IMR-90 (cell line): Measurements from ENCODE around the gene DDA1. TPM values are rescaled to one million over a fixed set of nuclear protein-coding genes. Genes with fewer than 3 reads are reported as not detected.
A peak's percentile ranks its signal among the peaks of the same experiment; 100 is the strongest.

Source experiments
- ATAC-seq: fragments of 200-7000 bp; cut with Tn5 transposase; 2 replicates; pipeline ENCODE4 v1.9.1; 2020; ENCODE audit warnings: low read depth, mild to moderate bottlenecking, moderate library complexity
- BruUV-seq: library from RNA; stranded (reverse); fragments of 400-500 nt; replicated peaks from 2 replicates; lab custom pipeline; 2021; lab: Mats Ljungman, UMichigan
- CTCF ChIA-PET: fragments of 300-600 bp; formaldehyde crosslinking; extraction: SDS; loops from one replicate; lab custom pipeline; 2021; ENCODE audit warnings: antibody characterized with exemption; lab: Yijun Ruan, JAX
- POLR2A ChIA-PET: fragments of 300-600 bp; sonication (Branson Sonifier 250); formaldehyde crosslinking; loops from one replicate; lab custom pipeline; 2022; ENCODE audit warnings: antibody characterized with exemption; ENCODE audit not compliant: unreplicated experiment; lab: Charles Lee
- DNase-seq: peaks from one replicate; pipeline ENCODE4 v3.0.0; 2013
- H2AFZ ChIP-seq: replicated peaks from 2 replicates; pipeline ENCODE3; 2013; ENCODE audit warnings: low read length, mild to moderate bottlenecking; ENCODE audit not compliant: poor library complexity
- H2AK5ac ChIP-seq: 2 replicates; pipeline ENCODE4 v1.6.1; 2013; ENCODE audit warnings: low read depth, low read length, inconsistent platforms
- H2AK9ac ChIP-seq: replicated peaks from 2 replicates; pipeline ENCODE3; 2013; ENCODE audit warnings: mild to moderate bottlenecking, low read depth, low read length, moderate library complexity; ENCODE audit not compliant: poor library complexity
- H2BK120ac ChIP-seq: 2 replicates; pipeline ENCODE4 v1.6.1; 2013; ENCODE audit warnings: low read depth, low read length, inconsistent platforms
- H2BK15ac ChIP-seq: 3 replicates; pipeline ENCODE4 v1.6.1; 2013; ENCODE audit warnings: low read depth, low read length, inconsistent platforms
- H2BK20ac ChIP-seq: 2 replicates; pipeline ENCODE4 v1.6.1; 2013; ENCODE audit warnings: low read depth, mild to moderate bottlenecking, inconsistent platforms, low read length, moderate library complexity
- H2BK5ac ChIP-seq: 2 replicates; pipeline ENCODE4 v1.6.1; 2013; ENCODE audit warnings: mild to moderate bottlenecking, low read depth, low read length, inconsistent platforms; ENCODE audit not compliant: poor library complexity, severe bottlenecking
- H3K14ac ChIP-seq: replicated peaks from 2 replicates; pipeline ENCODE4 v1.6.1; 2013; ENCODE audit warnings: low read depth, low read length, inconsistent platforms
- H3K18ac ChIP-seq: 2 replicates; pipeline ENCODE4 v1.6.1; 2013; ENCODE audit warnings: low read depth, low read length, control low read depth
- H3K23ac ChIP-seq: 2 replicates; pipeline ENCODE4 v1.6.1; 2013; ENCODE audit warnings: low read depth, low read length, inconsistent platforms
- H3K27ac ChIP-seq: 2 replicates; pipeline ENCODE4 v1.5.1; 2013; ENCODE audit warnings: mild to moderate bottlenecking, control low read depth, low read length; ENCODE audit not compliant: insufficient read depth
- H3K27me3 ChIP-seq: 2 replicates; pipeline ENCODE4 v1.6.1; 2013; ENCODE audit warnings: low read length; ENCODE audit not compliant: control insufficient read depth, insufficient read depth
- H3K36me3 ChIP-seq: 2 replicates; pipeline ENCODE4 v1.6.1; 2013; ENCODE audit warnings: low read length, mixed read lengths; ENCODE audit not compliant: control insufficient read depth, insufficient read depth
- H3K4ac ChIP-seq: 2 replicates; pipeline ENCODE4 v1.6.1; 2013; ENCODE audit warnings: low read depth, low read length, inconsistent platforms
- H3K4me1 ChIP-seq: 2 replicates; pipeline ENCODE4 v1.6.1; 2013; ENCODE audit warnings: low read length, mixed read lengths; ENCODE audit not compliant: control insufficient read depth, insufficient read depth
- H3K4me2 ChIP-seq: 2 replicates; pipeline ENCODE4 v1.6.1; 2013; ENCODE audit warnings: low read depth, mild to moderate bottlenecking, control low read depth, low read length, moderate library complexity
- H3K4me3 ChIP-seq: 2 replicates; pipeline ENCODE4 v1.5.1; 2013; ENCODE audit warnings: low read depth, mild to moderate bottlenecking, control low read depth, low read length, moderate library complexity; ENCODE audit not compliant: insufficient read depth
- H3K56ac ChIP-seq: 2 replicates; pipeline ENCODE4 v1.6.1; 2013; ENCODE audit warnings: low read length, inconsistent platforms; ENCODE audit not compliant: insufficient read depth; ENCODE audit errors: extremely low read depth
- H3K79me1 ChIP-seq, 2 experiments: 2 replicates each; pipeline ENCODE4 v1.6.1; 2013; ENCODE audit warnings: low read length in 2 of 2, inconsistent platforms in 1 of 2, low read depth in 1 of 2
- H3K9ac ChIP-seq: 2 replicates; pipeline ENCODE4 v1.6.1; 2013; ENCODE audit warnings: low read depth, low read length, control low read depth
- H3K9me1 ChIP-seq: 2 replicates; pipeline ENCODE4 v1.6.1; 2013; ENCODE audit warnings: low read length, inconsistent platforms; ENCODE audit not compliant: insufficient read depth
- H3K9me3 ChIP-seq: 2 replicates; pipeline ENCODE4 v1.6.1; 2013; ENCODE audit warnings: low read length; ENCODE audit not compliant: control insufficient read depth, insufficient read depth
- H4K20me1 ChIP-seq: 2 replicates; pipeline ENCODE4 v1.6.1; 2013; ENCODE audit warnings: low read length, inconsistent platforms; ENCODE audit not compliant: insufficient read depth
- H4K5ac ChIP-seq: 2 replicates; pipeline ENCODE4 v1.6.1; 2013; ENCODE audit warnings: mild to moderate bottlenecking, low read depth, low read length, control low read depth
- H4K8ac ChIP-seq, 2 experiments: 2 replicates each; pipeline ENCODE4 v1.6.1; 2013; ENCODE audit warnings: low read depth in 2 of 2, low read length in 2 of 2, control low read depth in 1 of 2, inconsistent platforms in 1 of 2
- H4K91ac ChIP-seq: 2 replicates; pipeline ENCODE4 v1.6.1; 2013; ENCODE audit warnings: low read depth, low read length, inconsistent platforms; ENCODE audit not compliant: insufficient read depth
- BHLHE40 ChIP-seq: fragments of 150-350 bp; IDR thresholded peaks from 2 replicates; pipeline ENCODE4 v1.6.1; 2016; ENCODE audit warnings: mild to moderate bottlenecking, low read depth, low read length
- CTCF ChIP-seq: conservative IDR thresholded peaks from 2 replicates; pipeline ENCODE4 v1.5.1; 2012; ENCODE audit warnings: mild to moderate bottlenecking, low read depth, low read length, improper control_type of control experiment
- MAZ ChIP-seq: IDR thresholded peaks from 2 replicates; pipeline ENCODE4 v1.6.1; 2012; ENCODE audit warnings: low read depth, mild to moderate bottlenecking, low read length, improper control_type of control experiment, moderate library complexity, borderline replicate concordance
- MXI1 ChIP-seq: IDR thresholded peaks from 2 replicates; pipeline ENCODE4 v1.6.1; 2012; ENCODE audit warnings: low read depth, mild to moderate bottlenecking, low read length, moderate library complexity, borderline replicate concordance
- RAD21 ChIP-seq: IDR thresholded peaks from 2 replicates; pipeline ENCODE4 v1.6.1; 2012; ENCODE audit warnings: low read length, improper control_type of control experiment
- RCOR1 ChIP-seq: IDR thresholded peaks from 2 replicates; pipeline ENCODE4 v1.6.1; 2012; ENCODE audit warnings: mild to moderate bottlenecking, low read length, improper control_type of control experiment; ENCODE audit not compliant: insufficient replicate concordance
- USF2 ChIP-seq: fragments of 150-350 bp; IDR thresholded peaks from 2 replicates; pipeline ENCODE4 v1.6.1; 2017; ENCODE audit warnings: mild to moderate bottlenecking, antibody characterized with exemption, low read length, low read depth
- WGBS, 2 experiments: methylation state at CpG; one replicate each; pipeline versions ENCODE4 v1.1.5 to v1.1.7; 2013; ENCODE audit warnings: missing lambda C conversion rate in 2 of 2; ENCODE audit not compliant: insufficient read length in 1 of 2; ENCODE audit errors: extremely low coverage in 2 of 2; 5-methylcytosine and 5-hydroxymethylcytosine counted together
- dilution Hi-C: fragments of 300-500 bp; cut with HindIII; formaldehyde crosslinking; loops from one replicate; pipeline ENCODE4 v1.14.3; 2018; ENCODE audit warnings: low sequenced_read_pairs; ENCODE audit not compliant: unreplicated experiment
- in situ Hi-C: fragments of 300-500 bp; cut with MboI; formaldehyde crosslinking; loops from 3 replicates; pipeline ENCODE4 v1.14.3; 2019; ENCODE audit warnings: low sequenced_read_pairs, inconsistent platforms, mixed read lengths
- intact Hi-C: fragments of 100-400 bp; cut with micrococcal nuclease; formaldehyde crosslinking; loops from 2 replicates; pipeline ENCODE4 v1.10.0; 2022
- polyA plus RNA-seq, 3 experiments: library from polyadenylated mRNA; depleted of rRNA; stranded (reverse); fragments of >200 nt; gene quantifications; 2 replicates each; pipeline ENCODE4 v1.2.3, GENCODE V29; 2012; ENCODE audit warnings: low replicate concordance in 1 of 3
- total RNA-seq: library from RNA; depleted of rRNA; stranded (reverse); fragments of >200 nt; gene quantifications from 2 replicates; pipeline ENCODE4 v1.2.3, GENCODE V29; 2012

DDA1 gene
- total and polyA plus RNA-seq, 2 of the 4 experiments (the other 2 are of a cell fraction), result 33.7 to 87.2 TPM

GRCh38 chr19:17303167-17303939 is 6.0 kb upstream of the DDA1 start, which contains the start of gene ABHD8:
ABHD8 (minus strand) TSS chr19:17303425; CDS start chr19:17301616, 1,809 bp downstream.
- intact Hi-C loops (loop anchor here (1.0 kb wide), 1 partner anchor 11 kb away; no protein-coding TSS in a partner anchor), dilution Hi-C loops (no loop called here), in situ Hi-C loops (no loop called here)
- peak within 1 kb of the TSS; percentile 68; the same call in 1 of the 2 replicates for H3K4ac ChIP-seq
- peak within 1 kb of the TSS; percentile 66 for H3K14ac ChIP-seq
- peak within 1 kb of the TSS; percentile 90 for H2AFZ ChIP-seq
- H3K79me1 ChIP-seq, result peaks cover 21 to 48% of the 10 kb centered on the region in 2 experiments
- H4K20me1 ChIP-seq, result no peaks in the 10 kb centered on the region
- H3K36me3 ChIP-seq, result peaks cover 6% of the 10 kb centered on the region
- peaks cover 8% of the 10 kb centered on the region for H3K4me1 ChIP-seq
- H3K9me1 ChIP-seq, result peaks cover 19% of the 10 kb centered on the region
- no TSS peak for BruUV-seq
- H4K8ac ChIP-seq, result peak within 1 kb of the TSS; percentile 96
- H2BK5ac ChIP-seq, result peak within 1 kb of the TSS; percentile 55
- peak within 1 kb of the TSS; percentile 61 for H3K4me3 ChIP-seq
- no peak within 1 kb of the TSS; the same call in 1 of the 2 replicates for H2BK20ac ChIP-seq
- H3K9ac ChIP-seq, result peak within 1 kb of the TSS; percentile 35
- 0 out of 2 replicates have a peak within 1 kb of the TSS, but pooled peaks have one; percentile 2 for H3K18ac ChIP-seq
- H3K27me3 ChIP-seq, result no peaks in the 10 kb centered on the region
- H2BK120ac ChIP-seq, result peak within 1 kb of the TSS; percentile 53; the same call in 1 of the 2 replicates
- peak; percentile 94 for DNase-seq
- peak within 1 kb of the TSS; percentile 90 for H3K4me2 ChIP-seq
- peak within 1 kb of the TSS; percentile 76 for H4K5ac ChIP-seq
- H3K56ac ChIP-seq, result 0 out of 2 replicates have a peak within 1 kb of the TSS, but pooled peaks have one; percentile 37
- ChIA-PET POLR2A (no interaction called here), CTCF (no interaction called here)
- H2AK9ac ChIP-seq, result peak within 1 kb of the TSS; percentile 90
- TF ChIP-seq USF2, result peak; percentile 89
- TF ChIP-seq RAD21, result 0 out of 2 replicates have a peak, but pooled peaks have one; percentile 10
- TF ChIP-seq MXI1, result no peak
- peak; percentile 81; the same call in 1 of the 2 replicates for TF ChIP-seq MAZ
- no peak for TF ChIP-seq RCOR1
- TF ChIP-seq CTCF, result peak; percentile 51
- TF ChIP-seq BHLHE40, result 0 out of 2 replicates have a peak, but pooled peaks have one; percentile 9
- peak within 1 kb of the TSS; percentile 23 for H3K27ac ChIP-seq
- H2BK15ac ChIP-seq, result 0 out of 3 replicates have a peak within 1 kb of the TSS, but pooled peaks have one; percentile 71
- H3K23ac ChIP-seq, result no peak within 1 kb of the TSS
- ATAC-seq, result peak; percentile 89
- peak within 1 kb of the TSS; percentile 66 for H4K91ac ChIP-seq
- peak within 1 kb of the TSS; percentile 90 for H2AK5ac ChIP-seq
- H3K9me3 ChIP-seq, result peaks cover under 1% of the 10 kb centered on the region; the same call in 1 of the 2 replicates
- WGBS, 2 experiments, result 1% methylated on average over 43 of the region's 52 CpGs; no CpG with 5 or more reads in 1 of the 2 experiments
